HepG2 (cell line): ENCODE measurements around the gene CXCL6. TPM values are rescaled to one million over a fixed set of nuclear protein-coding genes. Genes with fewer than 3 reads are reported as not detected.

Source experiments
- ATAC-seq: fragments of 200-7000 bp; cut with Tn5 transposase; 3 replicates; pipeline ENCODE4 v1.9.1; 2020; ENCODE audit warnings: mild to moderate bottlenecking, moderate library complexity
- BruUV-seq: library from RNA; stranded (reverse); fragments of 400-500 nt; replicated peaks from 2 replicates; lab custom pipeline; 2021; lab: Mats Ljungman, UMichigan
- CTCF ChIA-PET: fragments of 300-600 bp; formaldehyde crosslinking; extraction: SDS; loops from one replicate; lab custom pipeline; 2021; ENCODE audit warnings: low total read pairs, inconsistent platforms, low intra/inter-chr PET ratio; lab: Yijun Ruan, JAX
- POLR2A ChIA-PET: fragments of 350-600 bp; sonication (Branson Sonifier 250); formaldehyde crosslinking; loops from one replicate; lab custom pipeline; 2020; ENCODE audit warnings: antibody characterized with exemption, inconsistent platforms; lab: Yijun Ruan, JAX
- DNase-seq: peaks from one replicate; pipeline ENCODE4 v3.0.0-alpha.2; 2015; ENCODE audit warnings: low spot score
- FAIRE-seq: peaks from 3 replicates; lab custom pipeline; 2011; peaks lifted over from hg19 to GRCh38; lab: Jason Lieb, UNC
- H2AFZ ChIP-seq: one replicate; pipeline ENCODE4 v1.6.1; 2011; ENCODE audit warnings: low read length, inconsistent platforms
- H3K27ac ChIP-seq: fragments of 300-600 bp; 3 replicates; pipeline ENCODE4 v1.8.0; 2011; ENCODE audit warnings: mixed run types, mild to moderate bottlenecking, mixed read lengths, low read length, inconsistent platforms; ENCODE audit not compliant: insufficient read depth; ENCODE audit errors: extremely low read length
- H3K27me3 ChIP-seq, 2 experiments: fragments of 200-600 bp in 1 of 2; 2 replicates in 1 of 2; 3 replicates in 1 of 2; pipeline versions ENCODE4 v1.6.0 to v1.8.0; 2011; ENCODE audit warnings: low read length in 2 of 2, mild to moderate bottlenecking in 2 of 2, moderate library complexity in 2 of 2, inconsistent platforms in 1 of 2; ENCODE audit not compliant: insufficient read depth in 2 of 2, control insufficient read depth in 1 of 2
- H3K36me3 ChIP-seq, 2 experiments: fragments of 200-600 bp in 1 of 2; replicated peaks in 1 of 2; 2 replicates in 1 of 2; 3 replicates in 1 of 2; pipeline versions ENCODE4 v1.5.1 to v1.8.0; 2011; ENCODE audit warnings: low read length in 2 of 2, inconsistent platforms in 1 of 2; ENCODE audit not compliant: insufficient read depth in 2 of 2, control insufficient read depth in 1 of 2
- H3K4me1 ChIP-seq: 2 replicates; pipeline ENCODE4 v1.5.1; 2012; ENCODE audit warnings: low read length, inconsistent platforms; ENCODE audit not compliant: insufficient read depth
- H3K4me2 ChIP-seq: 2 replicates; pipeline ENCODE4 v1.6.0; 2011; ENCODE audit warnings: low read depth, low read length, inconsistent platforms
- H3K4me3 ChIP-seq, 3 experiments: fragments of 200-600 bp in 1 of 3; sonication (generic), shearing (Covaris generic) in 1 of 3; replicated peaks in 1 of 3; 2 replicates each; pipeline ENCODE4 v1.5.1; 2011 to 2016; ENCODE audit warnings: low read length in 3 of 3, inconsistent platforms in 2 of 3, low read depth in 2 of 3, mild to moderate bottlenecking in 2 of 3, control low read depth in 1 of 3, mixed read lengths in 1 of 3; ENCODE audit not compliant: insufficient read depth in 1 of 3
- H3K79me2 ChIP-seq: one replicate; pipeline ENCODE4 v1.6.1; 2011; ENCODE audit warnings: low read length, inconsistent platforms; ENCODE audit not compliant: insufficient read depth
- H3K9ac ChIP-seq: 2 replicates; pipeline ENCODE4 v1.6.0; 2011; ENCODE audit warnings: mild to moderate bottlenecking, low read depth, low read length, inconsistent platforms; ENCODE audit not compliant: insufficient read depth
- H3K9me3 ChIP-seq: 2 replicates; pipeline ENCODE4 v1.5.1; 2012; ENCODE audit warnings: mild to moderate bottlenecking, low read length
- H4K20me1 ChIP-seq: 2 replicates; pipeline ENCODE4 v1.6.0; 2011; ENCODE audit warnings: inconsistent platforms, mild to moderate bottlenecking, low read length, moderate library complexity; ENCODE audit not compliant: insufficient read depth
- BHLHE40 ChIP-seq: IDR thresholded peaks from 2 replicates; pipeline ENCODE4 v1.6.1; 2011; ENCODE audit warnings: low read length, improper control_type of control experiment
- ELK4 ChIP-seq: sonication (generic); formaldehyde crosslinking; IDR thresholded peaks from 2 replicates; pipeline ENCODE4 v1.9.0; 2021; ENCODE audit warnings: missing genetic modification reagents, borderline replicate concordance
- FOSL2 ChIP-seq: sonication (generic); formaldehyde crosslinking; IDR thresholded peaks from 2 replicates; pipeline ENCODE4 v1.4.0; 2020; ENCODE audit warnings: missing genetic modification reagents
- FOXP1 ChIP-seq, 2 experiments: fragments of 450-650 bp in 1 of 2; IDR thresholded peaks; 2 replicates each; pipeline ENCODE4 v1.6.1; 2017 to 2018; ENCODE audit warnings: antibody characterized with exemption in 1 of 2
- GPBP1L1 ChIP-seq: sonication (generic); formaldehyde crosslinking; IDR thresholded peaks from 2 replicates; pipeline ENCODE4 v1.5.0; 2020; ENCODE audit warnings: mild to moderate bottlenecking, missing genetic modification reagents
- HDAC6 ChIP-seq: fragments of 200-600 bp; sonication (generic); IDR thresholded peaks from 2 replicates; pipeline ENCODE4 v1.7.0; 2017; ENCODE audit warnings: mild to moderate bottlenecking, antibody characterized with exemption, low read length, low read depth
- HOXA5 ChIP-seq: sonication (generic); formaldehyde crosslinking; IDR thresholded peaks from 2 replicates; pipeline ENCODE4 v1.4.0; 2020; ENCODE audit warnings: missing genetic modification reagents
- JARID2 ChIP-seq: sonication (generic); formaldehyde crosslinking; IDR thresholded peaks from 2 replicates; pipeline ENCODE4 v1.8.1; 2023; ENCODE audit warnings: missing genetic modification reagents, inconsistent platforms; ENCODE audit not compliant: insufficient replicate concordance
- KDM6A ChIP-seq: IDR thresholded peaks from 2 replicates; pipeline ENCODE4 v1.6.1; 2016; ENCODE audit warnings: low read depth
- RBFOX2 ChIP-seq: fragments of 200-400 bp; formaldehyde crosslinking; IDR thresholded peaks from 2 replicates; pipeline ENCODE4 v1.6.1; 2017; ENCODE audit warnings: low read depth, mild to moderate bottlenecking, low read length
- SP140L ChIP-seq: sonication (generic); formaldehyde crosslinking; IDR thresholded peaks from 2 replicates; pipeline ENCODE4 v1.4.0; 2020; ENCODE audit warnings: missing genetic modification reagents, borderline replicate concordance
- YY1 ChIP-seq: IDR thresholded peaks from 2 replicates; pipeline ENCODE4 v1.6.1; 2011; ENCODE audit warnings: low read length, low read depth, moderate library complexity, mild to moderate bottlenecking; ENCODE audit not compliant: insufficient read depth, insufficient replicate concordance
- ZFP91 ChIP-seq: sonication (generic); formaldehyde crosslinking; IDR thresholded peaks from 2 replicates; pipeline ENCODE4 v1.9.0; 2022; ENCODE audit warnings: missing genetic modification reagents, mild to moderate bottlenecking, borderline replicate concordance
- ZNF235 ChIP-seq: sonication (generic); formaldehyde crosslinking; IDR thresholded peaks from 2 replicates; pipeline ENCODE4 v1.8.1; 2023; ENCODE audit warnings: mild to moderate bottlenecking, missing genetic modification reagents, borderline replicate concordance
- ZNF501 ChIP-seq: sonication (generic); formaldehyde crosslinking; IDR thresholded peaks from 2 replicates; pipeline ENCODE4 v1.5.1; 2020; ENCODE audit warnings: mild to moderate bottlenecking, moderate library complexity, missing genetic modification reagents
- ZNF792 ChIP-seq: IDR thresholded peaks from 2 replicates; pipeline ENCODE4 v1.6.1; 2016
- ZNF879 ChIP-seq: sonication (generic); formaldehyde crosslinking; IDR thresholded peaks from 2 replicates; pipeline ENCODE4 v1.8.1; 2023; ENCODE audit warnings: missing genetic modification reagents
- WGBS: methylation state at CpG from one replicate; pipeline ENCODE4 v1.1.6; 2017; ENCODE audit warnings: low lambda C conversion rate; 5-methylcytosine and 5-hydroxymethylcytosine counted together
- in situ Hi-C: cut with HindIII; loops from 2 replicates; pipeline ENCODE4 v1.10.0; 2017; ENCODE audit warnings: low pct_unique_long_range_greater_than_20kb; ENCODE audit not compliant: extremely low pct_ligation_motif_present
- intact Hi-C: fragments of 100-400 bp; cut with micrococcal nuclease; formaldehyde crosslinking; loops from one replicate; pipeline ENCODE4 v1.10.0; 2022; ENCODE audit not compliant: unreplicated experiment
- polyA plus RNA-seq, 8 experiments: library from polyadenylated mRNA; depleted of rRNA in 3 of 8; stranded (reverse) in 7 of 8; unstranded in 1 of 8; fragments of >200 nt; fragmentation: Illumina TruSeq in 4 of 8; extraction: Trizol in 4 of 8; gene quantifications; 2 replicates each; pipeline versions ENCODE4 v1.2.1 to v1.2.3, GENCODE V29; 2011 to 2016; ENCODE audit warnings: low read depth in 4 of 8, missing spikeins in 1 of 8, mixed read lengths in 1 of 8; ENCODE audit not compliant: insufficient read depth in 1 of 8
- total RNA-seq, 5 experiments: library from RNA; depleted of rRNA; stranded (reverse); fragments of >200 nt; fragmentation: Illumina TruSeq; extraction: Trizol; gene quantifications; 2 replicates each; pipeline ENCODE4 v1.2.3, GENCODE V29; 2016; ENCODE audit warnings: low read depth in 1 of 5

The CXCL6 gene
- total and polyA plus RNA-seq, 2 of the 13 experiments (the other 11 are each of a cell fraction or from before 2014, with no cell fraction given) = not detected

- Histone ChIP-seq H3K27ac (no peak overlapping the region), H3K4me3 (no peak overlapping the region), H3K4me1 (no peaks in the 10 kb centered on the region), H3K27me3 (peaks cover 0 to 9% of the 10 kb centered on the region in 2 experiments; a peak in 3 of 5 replicates), H2AFZ (no peak overlapping the region), H3K79me2 (no peaks in the 10 kb centered on the region), H3K9ac (no peak overlapping the region), H3K9me3 (no peaks in the 10 kb centered on the region), H3K4me2 (no peak overlapping the region), H3K36me3 (no peaks in the 10 kb centered on the region), H4K20me1 (no peaks in the 10 kb centered on the region)
- POLR2A ChIA-PET = no interaction called here
- DNase-seq = no peak
- CTCF ChIA-PET = no interaction called here
- intact Hi-C loops = no loop called here
- in situ Hi-C loops = no loop called here
- no peak for TF ChIP-seq ELK4 (CRISPR knock-in tag)
- no peak for TF ChIP-seq ZNF235 (CRISPR knock-in tag)
- TF ChIP-seq SP140L (CRISPR knock-in tag) = no peak
- no peak for TF ChIP-seq JARID2
- no peak for TF ChIP-seq ZNF879
- no peak for TF ChIP-seq FOSL2 (CRISPR knock-in tag)
- ATAC-seq = no peak
- no TSS peak for BruUV-seq
- 3% methylated on average over 2 of the region's 2 CpGs for WGBS
- FAIRE-seq = no peak
Measured at GRCh38 chr4:73874386-73874785, 37.9 kb downstream of the CXCL6 start.

GRCh38 chr4:73875401-73875800 is 38.9 kb downstream of the CXCL6 start:
- CTCF ChIA-PET = no interaction called here
- intact Hi-C loops = no loop called here
- BruUV-seq = no TSS peak
- Histone ChIP-seq H3K27me3 (no peaks in the 10 kb centered on the region; a peak in 1 of 5 replicates), H3K4me2 (no peak overlapping the region), H3K27ac (no peak overlapping the region), H3K4me3 (no peak overlapping the region), H3K4me1 (no peaks in the 10 kb centered on the region), H3K9me3 (no peaks in the 10 kb centered on the region), H3K79me2 (no peaks in the 10 kb centered on the region), H4K20me1 (no peaks in the 10 kb centered on the region), H3K36me3 (no peaks in the 10 kb centered on the region), H3K9ac (no peak overlapping the region), H2AFZ (no peak overlapping the region)
- FAIRE-seq (no peak), ATAC-seq (no peak), DNase-seq (no peak)
- WGBS = 7% methylated on average over 1 of the region's 1 CpG
- POLR2A ChIA-PET = no interaction called here
- in situ Hi-C loops = no loop called here
- TF ChIP-seq ZNF792 (CRISPR knock-in tag) = no peak
- no peak for TF ChIP-seq BHLHE40
- TF ChIP-seq HDAC6 = no peak
- TF ChIP-seq ZFP91 = no peak
- TF ChIP-seq KDM6A (CRISPR knock-in tag) = no peak
- TF ChIP-seq GPBP1L1 (CRISPR knock-in tag) = no peak
- no peak for TF ChIP-seq RBFOX2
- TF ChIP-seq HOXA5 (CRISPR knock-in tag) = no peak
- TF ChIP-seq ZNF501 (CRISPR knock-in tag) = no peak
- TF ChIP-seq YY1 = no peak
- no peak for TF ChIP-seq FOXP1 (IDR thresholded peaks at IDR 0.05)
- TF ChIP-seq FOXP1 (CRISPR knock-in tag; IDR thresholded peaks at IDR 0.05) = no peak
